K562 (cell line): ENCODE measurements around the gene FBXO27. TPM values are rescaled to one million over a fixed set of nuclear protein-coding genes. Genes with fewer than 3 reads are reported as not detected.

Experiments used
- ADNP ChIP-seq: fragments of 200-800 bp; sonication (Bioruptor generic); IDR thresholded peaks from 2 replicates; pipeline ENCODE4 v1.6.1; 2016; ENCODE audit warnings: missing genetic modification characterization, missing compliant biosample characterization
- ARID4B ChIP-seq: sonication (generic); formaldehyde crosslinking; IDR thresholded peaks from 2 replicates; pipeline ENCODE4 v1.8.0; 2022; ENCODE audit warnings: mild to moderate bottlenecking, missing genetic modification reagents
- BCOR ChIP-seq: fragments of 450-650 bp; IDR thresholded peaks from 2 replicates; pipeline ENCODE4 v1.6.1; 2016
- CGGBP1 ChIP-seq: fragments of 250-450 bp; sonication (Bioruptor Pico); IDR thresholded peaks from 2 replicates; pipeline ENCODE4 v1.9.0; 2021; ENCODE audit warnings: mild to moderate bottlenecking
- CHD1 ChIP-seq: fragments of 200-600 bp; sonication (generic); IDR thresholded peaks from one replicate; pipeline ENCODE4 v1.6.1; 2012; ENCODE audit warnings: mild to moderate bottlenecking, moderate library complexity, low read length, inconsistent platforms
- ESRRA ChIP-seq: fragments of 450-650 bp; IDR thresholded peaks from 2 replicates; pipeline ENCODE4 v1.6.1; 2014; ENCODE audit warnings: low read depth, mild to moderate bottlenecking, moderate library complexity, borderline replicate concordance
- GTF3C2 ChIP-seq: IDR thresholded peaks from 3 replicates; pipeline ENCODE4 v1.6.1; 2011; ENCODE audit warnings: borderline replicate concordance, mild to moderate bottlenecking, moderate library complexity; ENCODE audit not compliant: insufficient read length; ENCODE audit errors: extremely low read depth
- HDAC2 ChIP-seq: fragments of 450-650 bp; IDR thresholded peaks from 2 replicates; pipeline ENCODE4 v1.6.1; 2016; ENCODE audit warnings: mild to moderate bottlenecking
- HLTF ChIP-seq: fragments of 450-650 bp; IDR thresholded peaks from 2 replicates; pipeline ENCODE4 v1.6.1; 2016
- ILF3 ChIP-seq: fragments of 450-650 bp; IDR thresholded peaks from 2 replicates; pipeline ENCODE4 v1.6.1; 2018; ENCODE audit warnings: antibody characterized with exemption, mild to moderate bottlenecking, moderate library complexity, borderline replicate concordance
- MCM2 ChIP-seq: fragments of 450-650 bp; IDR thresholded peaks from 2 replicates; pipeline ENCODE4 v1.6.1; 2017; ENCODE audit warnings: low read depth, mild to moderate bottlenecking
- MTA2 ChIP-seq: fragments of 450-650 bp; IDR thresholded peaks from 2 replicates; pipeline ENCODE4 v1.6.1; 2016; ENCODE audit warnings: low read depth
- MXD1 ChIP-seq: fragments of 250-450 bp; sonication (Bioruptor Pico); IDR thresholded peaks from 2 replicates; pipeline ENCODE4 v1.8.0; 2021; ENCODE audit warnings: borderline replicate concordance, mild to moderate bottlenecking, moderate library complexity; ENCODE audit not compliant: poor library complexity, severe bottlenecking
- NFIC ChIP-seq: fragments of 450-650 bp; IDR thresholded peaks from 2 replicates; pipeline ENCODE4 v1.6.1; 2017; ENCODE audit warnings: mild to moderate bottlenecking, inconsistent platforms
- NFIX ChIP-seq: fragments of 250-450 bp; sonication (Bioruptor Pico); IDR thresholded peaks from 2 replicates; pipeline ENCODE4 v1.4.0; 2020; ENCODE audit warnings: low read depth, mild to moderate bottlenecking, moderate library complexity
- TCF7 ChIP-seq: sonication (generic); IDR thresholded peaks from 2 replicates; pipeline ENCODE4 v1.6.1; 2016; ENCODE audit warnings: antibody characterized with exemption, borderline replicate concordance
- ZNF12 ChIP-seq: sonication (generic); formaldehyde crosslinking; IDR thresholded peaks from 2 replicates; pipeline ENCODE4 v1.4.0; 2020; ENCODE audit warnings: mild to moderate bottlenecking, missing genetic modification reagents
- ZNF121 ChIP-seq: sonication (generic); formaldehyde crosslinking; conservative IDR thresholded peaks from 2 replicates; pipeline ENCODE4 v1.8.0; 2022; ENCODE audit warnings: missing genetic modification reagents
- ZNF175 ChIP-seq: fragments of 200-800 bp; sonication (Bioruptor generic); IDR thresholded peaks from 2 replicates; pipeline ENCODE4 v1.6.1; 2016; ENCODE audit warnings: low read depth, mild to moderate bottlenecking, missing genetic modification characterization, missing compliant biosample characterization
- ZNF695 ChIP-seq: fragments of 450-650 bp; formaldehyde crosslinking; IDR thresholded peaks from 2 replicates; pipeline ENCODE4 v1.4.0; 2020; ENCODE audit warnings: mild to moderate bottlenecking, moderate library complexity
- polyA plus RNA-seq, 8 experiments: library from polyadenylated mRNA; depleted of rRNA in 4 of 8; stranded (reverse) in 5 of 8; unstranded in 3 of 8; fragments of >200 nt; fragmentation: Nextera tagmentation in 2 of 8; fragmentation: Illumina TruSeq in 1 of 8; extraction: Ambion mirVana in 2 of 8; extraction: Trizol in 1 of 8; gene quantifications; 2 replicates each; pipeline versions ENCODE4 v1.2.1 to v1.2.3, GENCODE V29; 2011 to 2014; ENCODE audit warnings: inconsistent platforms in 1 of 8, missing spikeins in 1 of 8
- total RNA-seq, 7 experiments: library from RNA; depleted of rRNA in 6 of 7; stranded (reverse); fragments of >200 nt in 6 of 7; fragmentation: Illumina TruSeq in 2 of 7; extraction: Trizol in 2 of 7; gene quantifications; 2 replicates each; pipeline versions ENCODE4 v1.2.1 to v1.2.3, GENCODE V29; 2011 to 2021; ENCODE audit warnings: low replicate concordance in 1 of 7

FBXO27 gene
- total and polyA plus RNA-seq, 9 of the 15 experiments (the other 6 are each of a cell fraction or from before 2014, with no cell fraction given): 1.8 to 11.0 (median 6.3) TPM

- TF ChIP-seq ZNF121 (CRISPR knock-in tag) (0 out of 2 replicates have a peak, but pooled peaks have one; percentile 20), ADNP (tag) (peak; percentile 90), CHD1 (no peak), ESRRA (no peak), NFIX (CRISPR knock-in tag) (no peak), MCM2 (no peak), GTF3C2 (no peak), ZNF175 (no peak), MTA2 (no peak), ZNF12 (no peak), BCOR (peak; percentile 92), MXD1 (CRISPR knock-in tag) (no peak), ARID4B (CRISPR knock-in tag) (no peak), HDAC2 (peak; percentile 76), HLTF (no peak), ILF3 (no peak), ZNF695 (no peak), NFIC (0 out of 2 replicates have a peak, but pooled peaks have one; percentile 8), TCF7 (no peak), CGGBP1 (CRISPR knock-in tag) (no peak)
Measured at GRCh38 chr19:39077323-39077722, 45.0 kb upstream of the FBXO27 start (continued).
